ENCODE results near the gene DNAJC15. TPM values are rescaled to one million over a fixed set of nuclear protein-coding genes. Genes with fewer than 3 reads are reported as not detected.
A peak's percentile ranks its signal among the peaks of the same experiment; 100 is the strongest.

The DNAJC15 gene
- total RNA-seq = 10 to 100 TPM in 3 of 5 experiments, 1 to 10 TPM in 2; 5.0 to 18.3 (median 10.5) TPM
- polyA plus RNA-seq = 10 to 100 TPM in 1 of 2 donors, 1 to 10 TPM in 1; 7.2 to 22.8 TPM
- 19.5 reads per million, percentile 50 among the genes with 10 or more reads in this experiment for total RNA-seq

DNA sequence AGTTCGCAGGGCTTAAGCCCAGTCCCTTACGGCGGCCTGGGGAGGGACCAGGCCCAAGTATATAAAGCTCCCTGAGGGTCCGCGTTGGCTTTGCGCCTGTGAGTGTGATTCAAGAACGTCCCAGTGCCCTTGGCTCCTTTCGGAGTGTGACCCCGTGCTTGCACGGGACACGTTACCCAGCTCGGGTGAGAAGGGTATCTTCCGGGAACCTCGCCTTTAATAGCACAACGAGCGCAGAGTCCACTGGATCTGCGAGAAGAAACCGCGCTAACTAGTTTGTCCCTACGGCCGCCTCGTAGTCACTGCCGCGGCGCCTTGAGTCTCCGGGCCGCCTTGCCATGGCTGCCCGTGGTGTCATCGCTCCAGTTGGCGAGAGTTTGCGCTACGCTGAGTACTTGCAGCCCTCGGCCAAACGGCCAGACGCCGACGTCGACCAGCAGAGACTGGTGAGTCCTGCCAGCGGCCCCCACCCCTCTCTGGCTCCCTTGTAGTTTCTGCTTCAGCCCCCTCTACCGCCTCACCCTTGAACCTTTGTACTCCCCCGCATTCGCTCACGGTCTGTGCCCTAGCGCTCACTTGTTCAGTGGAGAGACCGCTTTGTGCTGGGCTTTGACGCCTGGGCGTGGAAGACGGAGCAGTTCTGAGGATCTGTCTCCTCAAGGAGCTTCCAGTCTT, at the start of gene DNAJC15:
Gene DNAJC15, plus strand, starts transcription at position 298 of the 675 bp plus-strand sequence. Its CDS starts 41 bp downstream, at position 339.
- no peaks in the 10 kb centered on the region for H3K27me3 Mint-ChIP-seq
- peak within 1 kb of the TSS; percentile 87 for H3K4me3 ChIP-seq (ENCODE audit: low read length)
- DNase-seq = peak; percentile 72 to 88 (median 80)
- ATAC-seq = peak; percentile 93
- no peaks in the 10 kb centered on the region for H3K36me3 ChIP-seq (ENCODE audit: control insufficient read depth in 2 of 3, insufficient read depth in 3 of 3, low read length in 3 of 3)
- peak within 1 kb of the TSS; percentile 92 to 100 (median 99) for H3K4me3 Mint-ChIP-seq
- H3K4me1 ChIP-seq (ENCODE audit: control insufficient read depth in 2 of 2, insufficient read depth in 2 of 2, low read length in 2 of 2) = peaks cover 9 to 20% of the 10 kb centered on the region in 2 donors
- POLR2A ChIA-PET = interaction anchor here (0.6 to 4.1 kb wide), 10 partner anchors 8 to 61 kb away, joined by 3 to 36 read pairs (median 4); partner anchors contain the start of gene EPSTI1
- peak within 1 kb of the TSS; percentile 92 to 99 (median 98) for H3K27ac Mint-ChIP-seq
- intact Hi-C loops (cut with micrococcal nuclease) = loop anchor here (1.0 kb wide), 5 partner anchors 27 to 54 kb away; partner anchors contain the start of gene EPSTI1 (in 2 of the 2)
- peaks cover 5 to 10% (median 7%) of the 10 kb centered on the region in 5 donors for H3K36me3 Mint-ChIP-seq
- H3K9me3 Mint-ChIP-seq = peaks cover 0 to 7% (median 0%) of the 10 kb centered on the region in 11 donors
- H3K27ac ChIP-seq (ENCODE audit: low read depth, low read length) = peak within 1 kb of the TSS; percentile 83
- no peaks in the 10 kb centered on the region for H3K27me3 ChIP-seq (ENCODE audit: control insufficient read depth in 2 of 2, insufficient read depth in 2 of 2, low read length in 2 of 2)
- CTCF ChIA-PET = interaction anchor here (0.7 to 1.2 kb wide), 4 partner anchors 34 to 1756 kb away, joined by 3 to 4 read pairs (median 3); no protein-coding TSS in a partner anchor
- H3K9me3 ChIP-seq (ENCODE audit: control insufficient read depth in 2 of 3, low read length in 3 of 3) = no peaks in the 10 kb centered on the region
- peaks cover 20 to 47% (median 38%) of the 10 kb centered on the region in 7 donors for H3K4me1 Mint-ChIP-seq

GRCh38 chr13:42976066-42976465, 47.3 kb upstream of the DNAJC15 start:
- ChIA-PET POLR2A (no interaction called here), CTCF (no interaction called here)
- Mint-ChIP-seq H3K9me3 (peaks cover 0 to 11% (median 2%) of the 10 kb centered on the region in 11 donors), H3K27me3 (no peaks in the 10 kb centered on the region), H3K4me3 (no peak overlapping the region), H3K27ac (peak overlapping the region in 2 of 9 donors; percentile 4 to 9), H3K36me3 (peaks cover 6 to 48% (median 33%) of the 10 kb centered on the region in 5 donors), H3K4me1 (peaks cover 6 to 41% (median 10%) of the 10 kb centered on the region in 7 donors)
- intact Hi-C loops (cut with micrococcal nuclease) = loop anchor here in 1 of 2 donors (10.0 kb wide), 1 partner anchor 329 kb away; no protein-coding TSS in a partner anchor
- Histone ChIP-seq H3K4me3 (ENCODE audit: low read length) (no peak overlapping the region), H3K36me3 (ENCODE audit: control insufficient read depth in 2 of 3, insufficient read depth in 3 of 3, low read length in 3 of 3) (no peaks in the 10 kb centered on the region), H3K9me3 (ENCODE audit: control insufficient read depth in 2 of 3, low read length in 3 of 3) (no peaks in the 10 kb centered on the region), H3K27ac (ENCODE audit: low read depth, low read length) (no peak overlapping the region), H3K27me3 (ENCODE audit: control insufficient read depth in 2 of 2, insufficient read depth in 2 of 2, low read length in 2 of 2) (no peaks in the 10 kb centered on the region), H3K4me1 (ENCODE audit: control insufficient read depth in 2 of 2, insufficient read depth in 2 of 2, low read length in 2 of 2) (peaks cover 0 to 1% of the 10 kb centered on the region in 2 donors)
- DNase-seq (no peak), ATAC-seq (no peak)

DNA sequence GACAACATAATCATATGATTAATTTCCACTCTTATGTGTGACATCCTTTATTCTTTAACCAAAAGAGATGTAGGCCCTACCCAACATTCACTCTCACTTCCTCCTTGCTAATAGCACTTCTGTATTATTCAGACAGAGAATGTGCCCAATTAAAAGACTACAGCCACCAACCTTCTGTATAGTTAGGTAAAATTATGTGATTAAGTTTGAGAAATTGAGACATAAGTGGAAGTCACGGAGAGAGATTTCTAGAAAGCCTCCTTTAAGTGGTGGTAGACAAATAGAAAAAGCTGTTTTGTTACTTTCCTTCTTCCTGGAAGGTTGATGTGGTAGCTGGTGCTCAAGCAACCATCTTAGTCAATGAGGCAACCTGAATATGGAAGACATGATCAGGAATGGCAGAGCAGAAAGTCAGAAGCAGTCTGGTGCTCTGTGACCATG, 46.1 kb upstream of the DNAJC15 start:
- ChIA-PET POLR2A (no interaction called here), CTCF (no interaction called here)
- Histone ChIP-seq H3K9me3 (ENCODE audit: control insufficient read depth in 2 of 3, low read length in 3 of 3) (no peaks in the 10 kb centered on the region), H3K27me3 (ENCODE audit: control insufficient read depth in 2 of 2, insufficient read depth in 2 of 2, low read length in 2 of 2) (no peaks in the 10 kb centered on the region), H3K4me1 (ENCODE audit: control insufficient read depth in 2 of 2, insufficient read depth in 2 of 2, low read length in 2 of 2) (no peaks in the 10 kb centered on the region), H3K4me3 (ENCODE audit: low read length) (no peak overlapping the region), H3K36me3 (ENCODE audit: control insufficient read depth in 2 of 3, insufficient read depth in 3 of 3, low read length in 3 of 3) (no peaks in the 10 kb centered on the region), H3K27ac (ENCODE audit: low read depth, low read length) (no peak overlapping the region)
- Mint-ChIP-seq H3K27me3 (no peaks in the 10 kb centered on the region), H3K36me3 (peaks cover 6 to 60% (median 38%) of the 10 kb centered on the region in 5 donors), H3K4me3 (no peak overlapping the region), H3K9me3 (peaks cover 0 to 13% (median 2%) of the 10 kb centered on the region in 11 donors), H3K4me1 (peaks cover 4 to 41% (median 9%) of the 10 kb centered on the region in 7 donors), H3K27ac (peak overlapping the region in 1 of 9 donors; percentile 83)
- ATAC-seq (peak; percentile 61), DNase-seq (no peak)
- intact Hi-C loops (cut with micrococcal nuclease) = loop anchor here in 1 of 2 donors (10.0 kb wide), 1 partner anchor 328 kb away; no protein-coding TSS in a partner anchor

DNA sequence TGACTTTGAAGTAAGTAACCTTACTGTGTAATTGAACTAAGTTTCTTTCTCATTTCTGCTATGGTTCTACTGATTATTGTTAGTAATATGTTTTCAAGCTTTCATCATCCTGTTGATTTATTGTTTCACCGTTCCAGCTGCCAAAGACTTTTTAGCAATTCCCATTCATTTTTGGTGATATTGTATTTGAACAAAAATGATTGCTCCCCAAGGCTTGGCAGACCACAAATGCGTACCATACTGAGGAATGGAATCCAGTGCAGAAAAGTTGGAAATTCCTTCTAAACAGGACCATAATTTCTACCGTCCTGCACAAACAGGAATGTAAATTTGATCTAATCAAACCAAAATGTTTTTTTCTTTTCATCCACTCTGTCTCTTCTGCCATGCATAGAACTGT, 42.1 kb upstream of the DNAJC15 start:
- Histone ChIP-seq H3K36me3 (ENCODE audit: control insufficient read depth in 2 of 3, insufficient read depth in 3 of 3, low read length in 3 of 3) (no peaks in the 10 kb centered on the region), H3K9me3 (ENCODE audit: control insufficient read depth in 2 of 3, low read length in 3 of 3) (no peaks in the 10 kb centered on the region), H3K4me3 (ENCODE audit: low read length) (no peak overlapping the region), H3K27me3 (ENCODE audit: control insufficient read depth in 2 of 2, insufficient read depth in 2 of 2, low read length in 2 of 2) (no peaks in the 10 kb centered on the region), H3K4me1 (ENCODE audit: control insufficient read depth in 2 of 2, insufficient read depth in 2 of 2, low read length in 2 of 2) (no peaks in the 10 kb centered on the region), H3K27ac (ENCODE audit: low read depth, low read length) (no peak overlapping the region)
- ATAC-seq (no peak), DNase-seq (no peak)
- Mint-ChIP-seq H3K27me3 (no peaks in the 10 kb centered on the region), H3K4me1 (peaks cover 13 to 63% (median 31%) of the 10 kb centered on the region in 7 donors), H3K9me3 (peaks cover 0 to 13% (median 2%) of the 10 kb centered on the region in 11 donors), H3K36me3 (peaks cover 11 to 67% (median 46%) of the 10 kb centered on the region in 5 donors), H3K27ac (peak overlapping the region in 1 of 9 donors; percentile 14), H3K4me3 (no peak overlapping the region)
- ChIA-PET CTCF (interaction anchor here (1.2 kb wide), 1 partner anchor 9 kb away, joined by 5 read pairs; no protein-coding TSS in a partner anchor), POLR2A (interaction anchor here (1.0 to 1.4 kb wide), 2 partner anchors 9 to 11 kb away, joined by 3 to 6 read pairs; partner anchors contain the start of gene EPSTI1)
- intact Hi-C loops (cut with micrococcal nuclease) = no loop called here

DNA sequence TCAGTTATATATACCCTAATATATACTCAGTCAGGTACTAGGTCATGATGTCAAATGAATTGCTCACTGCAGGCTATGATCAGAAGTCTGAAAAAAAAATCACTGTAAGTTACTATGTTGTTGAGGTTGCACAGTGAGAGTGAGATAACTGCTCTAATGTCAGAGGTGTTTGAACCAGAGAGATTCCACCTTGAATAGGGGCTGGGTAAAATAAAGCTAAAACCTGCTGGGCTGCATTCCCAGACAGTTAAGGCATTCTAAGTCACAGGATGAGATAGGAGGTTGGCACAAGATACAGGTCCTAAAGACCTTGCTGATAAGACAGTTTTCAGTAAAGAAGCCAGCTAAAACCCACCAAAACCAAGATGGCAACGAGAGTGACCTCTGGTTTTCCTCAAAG, 41.5 kb upstream of the DNAJC15 start:
- intact Hi-C loops (cut with micrococcal nuclease) = no loop called here
- Histone ChIP-seq H3K27ac (ENCODE audit: low read depth, low read length) (no peak overlapping the region), H3K27me3 (ENCODE audit: control insufficient read depth in 2 of 2, insufficient read depth in 2 of 2, low read length in 2 of 2) (no peaks in the 10 kb centered on the region), H3K9me3 (ENCODE audit: control insufficient read depth in 2 of 3, low read length in 3 of 3) (no peaks in the 10 kb centered on the region), H3K36me3 (ENCODE audit: control insufficient read depth in 2 of 3, insufficient read depth in 3 of 3, low read length in 3 of 3) (no peaks in the 10 kb centered on the region), H3K4me1 (ENCODE audit: control insufficient read depth in 2 of 2, insufficient read depth in 2 of 2, low read length in 2 of 2) (no peaks in the 10 kb centered on the region), H3K4me3 (ENCODE audit: low read length) (no peak overlapping the region)
- Mint-ChIP-seq H3K9me3 (peaks cover 0 to 13% (median 2%) of the 10 kb centered on the region in 11 donors), H3K27ac (no peak overlapping the region), H3K4me1 (peaks cover 13 to 63% (median 32%) of the 10 kb centered on the region in 7 donors), H3K27me3 (no peaks in the 10 kb centered on the region), H3K36me3 (peaks cover 11 to 65% (median 42%) of the 10 kb centered on the region in 5 donors), H3K4me3 (no peak overlapping the region)
- ATAC-seq (no peak), DNase-seq (no peak)
- ChIA-PET CTCF (no interaction called here), POLR2A (interaction anchor here (0.7 to 1.4 kb wide), 3 partner anchors 10 to 76 kb away, joined by 3 to 8 read pairs (median 6); partner anchors contain the start of gene EPSTI1)

GRCh38 chr13:42984026-42984425, 39.4 kb upstream of the DNAJC15 start:
- Histone ChIP-seq H3K27ac (ENCODE audit: low read depth, low read length) (no peak overlapping the region), H3K4me3 (ENCODE audit: low read length) (no peak overlapping the region), H3K4me1 (ENCODE audit: control insufficient read depth in 2 of 2, insufficient read depth in 2 of 2, low read length in 2 of 2) (no peaks in the 10 kb centered on the region), H3K9me3 (ENCODE audit: control insufficient read depth in 2 of 3, low read length in 3 of 3) (no peaks in the 10 kb centered on the region), H3K27me3 (ENCODE audit: control insufficient read depth in 2 of 2, insufficient read depth in 2 of 2, low read length in 2 of 2) (no peaks in the 10 kb centered on the region), H3K36me3 (ENCODE audit: control insufficient read depth in 2 of 3, insufficient read depth in 3 of 3, low read length in 3 of 3) (no peaks in the 10 kb centered on the region)
- CTCF ChIA-PET = no interaction called here
- ATAC-seq (no peak), DNase-seq (no peak)
- peaks cover 13 to 66% (median 32%) of the 10 kb centered on the region in 7 donors for H3K4me1 Mint-ChIP-seq
- no peaks in the 10 kb centered on the region for H3K27me3 Mint-ChIP-seq
- H3K4me3 Mint-ChIP-seq = no peak overlapping the region
- intact Hi-C loops (cut with micrococcal nuclease) = no loop called here
- peaks cover 11 to 54% (median 31%) of the 10 kb centered on the region in 5 donors for H3K36me3 Mint-ChIP-seq
- H3K9me3 Mint-ChIP-seq = peaks cover 0 to 9% (median 0%) of the 10 kb centered on the region in 11 donors
- POLR2A ChIA-PET = no interaction called here
- H3K27ac Mint-ChIP-seq = no peak overlapping the region
